Activated CD8-positive, alpha-beta memory T cell treated with anti-CD3 and anti-CD28 coated beads for 48 hours (primary cell): ENCODE results near the gene NT5DC1.

Experiments
- DNase-seq, 3 experiments: peaks; one replicate each; pipeline ENCODE4 v3.0.0-alpha.2; 2020; ENCODE audit warnings: low read depth in 2 of 3, low spot score in 2 of 3

NT5DC1 gene

DNA sequence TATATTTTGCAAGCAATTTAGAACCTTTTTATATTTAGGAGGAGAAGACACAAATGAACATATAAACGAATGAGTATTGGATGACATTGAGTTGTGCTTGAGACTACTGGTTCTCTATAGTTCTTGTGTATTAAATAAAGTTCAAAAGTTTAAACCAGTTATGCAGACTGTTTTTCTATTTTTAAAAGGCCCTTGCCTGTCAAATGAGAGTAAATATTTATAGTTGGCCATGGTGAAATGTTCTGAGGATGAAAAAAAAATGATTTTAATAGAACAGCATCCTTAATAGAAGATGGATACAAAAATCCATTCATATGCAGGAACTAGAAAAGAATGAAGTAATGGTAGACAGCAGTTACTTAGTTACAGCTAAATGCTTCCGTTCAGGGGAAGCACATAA lies 88.8 kb downstream of the NT5DC1 start:
- DNase-seq: no peak

DNA sequence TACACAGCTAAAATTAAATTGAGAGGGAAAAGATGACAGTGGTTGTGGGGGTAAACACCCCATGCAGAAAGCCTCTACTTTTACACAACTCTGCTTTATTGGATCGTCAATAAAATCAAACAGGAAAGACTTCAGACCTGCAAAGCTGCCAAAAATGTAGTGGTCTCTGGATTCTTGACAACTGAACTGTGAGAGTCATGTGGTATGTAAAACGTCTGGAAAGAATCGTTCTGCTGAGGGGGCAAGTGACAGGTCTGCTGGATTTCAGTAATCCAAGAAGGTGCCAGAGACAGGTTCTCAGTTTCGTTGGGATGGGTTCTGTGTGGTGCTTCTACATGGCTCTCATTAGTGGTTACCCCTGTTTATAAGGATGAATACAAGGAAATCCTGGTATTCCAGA lies 89.9 kb downstream of the NT5DC1 start:
- no peak for DNase-seq

DNA sequence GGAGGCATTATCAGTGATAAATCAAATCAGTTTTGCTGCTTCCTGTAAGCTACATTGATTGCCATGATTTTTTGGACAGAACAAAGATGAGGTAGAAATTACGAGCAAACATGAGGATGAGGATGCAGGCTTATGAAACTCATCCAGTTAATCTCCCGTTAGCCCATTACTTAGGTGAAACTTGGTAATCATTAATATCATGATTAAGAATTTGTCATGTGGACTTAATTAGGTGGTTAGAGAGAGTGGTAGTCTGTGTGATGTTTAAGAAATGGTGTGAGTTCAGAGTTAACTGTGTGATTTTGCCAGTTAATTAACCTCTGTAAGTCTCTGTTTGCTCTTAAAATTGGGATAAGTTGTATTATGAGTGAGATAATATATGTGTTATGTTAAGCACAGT lies 91.2 kb downstream of the NT5DC1 start:
- no peak for DNase-seq

DNA sequence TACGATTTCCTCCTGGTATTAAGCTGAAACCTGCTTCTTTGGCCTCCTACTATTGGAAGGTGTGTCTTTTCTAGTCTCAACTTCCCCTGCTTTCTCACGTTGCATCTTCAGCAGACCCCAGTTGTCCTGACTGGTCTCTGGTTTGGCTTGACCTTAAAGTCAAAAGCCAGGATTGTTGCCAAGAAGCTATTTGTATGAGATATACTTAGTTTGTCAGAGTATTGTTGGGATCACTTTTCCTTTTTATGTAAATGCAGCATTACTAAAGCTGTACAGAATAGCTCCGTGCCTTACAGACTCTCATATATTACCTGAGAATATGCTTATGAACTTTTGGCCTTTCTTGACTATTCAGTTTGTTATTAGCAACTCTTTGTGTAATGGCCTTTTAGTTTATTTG lies 92.1 kb downstream of the NT5DC1 start:
- no peak for DNase-seq

DNA sequence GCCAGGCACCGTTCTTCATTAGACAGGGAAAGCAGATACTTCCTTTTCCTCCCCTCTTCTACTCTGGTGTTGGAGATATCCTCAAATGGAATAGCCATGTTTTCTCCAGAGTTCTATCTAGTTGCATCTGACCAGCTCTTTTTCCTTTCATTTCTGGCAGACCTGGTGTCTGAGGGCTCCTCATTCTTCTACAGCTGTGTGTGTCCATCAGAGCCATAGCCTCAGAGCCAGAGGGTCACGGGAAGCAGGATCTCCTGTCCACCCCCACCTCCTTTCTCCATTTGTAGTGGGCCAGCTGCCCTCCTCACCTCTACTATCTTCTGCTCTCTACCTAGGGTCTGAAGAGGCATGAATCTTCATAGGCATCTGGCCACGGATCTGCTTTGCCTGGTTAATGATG lies 96.2 kb downstream of the NT5DC1 start:
- no peak for DNase-seq

DNA sequence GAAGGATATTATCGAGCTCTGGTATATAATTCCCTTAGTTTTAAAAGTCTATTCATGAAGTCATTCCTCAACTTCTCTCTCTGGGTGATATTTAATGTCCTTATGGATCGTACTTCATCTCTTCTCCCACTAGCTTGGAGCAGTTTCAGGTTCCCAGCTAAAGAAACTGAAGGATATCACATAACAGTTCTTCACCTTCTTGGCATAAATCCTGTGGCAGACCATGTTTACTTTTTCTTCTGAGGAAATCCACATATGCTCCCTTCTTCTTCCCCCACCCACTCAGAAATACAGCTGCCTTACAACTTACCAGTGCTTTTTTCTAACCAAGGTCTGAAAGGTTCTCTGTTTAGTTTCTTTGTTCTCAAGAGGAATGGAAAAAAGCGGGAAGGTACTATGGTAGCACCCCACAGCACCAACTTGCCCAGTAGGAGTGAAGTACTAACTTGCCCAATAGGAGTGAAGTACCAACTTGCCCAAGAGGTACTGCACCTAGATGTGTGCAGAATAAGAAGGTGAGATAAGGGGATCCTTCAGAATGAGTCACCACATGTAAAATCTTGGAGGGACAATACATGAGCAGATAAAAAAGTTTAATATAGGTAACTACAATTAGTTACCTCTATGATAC lies 100.1 kb downstream of the NT5DC1 start:
- DNase-seq: no peak

DNA sequence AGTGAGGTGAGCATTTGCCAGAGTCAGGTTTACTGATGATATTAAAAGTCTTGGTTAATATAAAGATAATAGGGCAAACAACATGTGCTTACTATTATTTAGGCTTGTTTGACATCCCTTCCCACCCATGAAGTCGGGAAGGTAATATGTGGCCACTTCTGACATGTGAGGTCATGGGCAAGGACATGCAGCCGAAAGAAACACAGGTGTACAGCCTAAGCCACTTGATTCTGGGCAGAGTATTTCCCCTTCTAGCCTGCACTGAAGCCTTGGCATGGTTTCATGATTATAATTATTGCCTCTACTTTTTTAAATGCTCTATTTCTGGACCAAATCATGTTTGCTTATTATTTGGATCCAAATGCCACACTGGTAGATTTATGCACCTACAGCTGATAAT lies 100.9 kb downstream of the NT5DC1 start:
- no peak for DNase-seq

DNA sequence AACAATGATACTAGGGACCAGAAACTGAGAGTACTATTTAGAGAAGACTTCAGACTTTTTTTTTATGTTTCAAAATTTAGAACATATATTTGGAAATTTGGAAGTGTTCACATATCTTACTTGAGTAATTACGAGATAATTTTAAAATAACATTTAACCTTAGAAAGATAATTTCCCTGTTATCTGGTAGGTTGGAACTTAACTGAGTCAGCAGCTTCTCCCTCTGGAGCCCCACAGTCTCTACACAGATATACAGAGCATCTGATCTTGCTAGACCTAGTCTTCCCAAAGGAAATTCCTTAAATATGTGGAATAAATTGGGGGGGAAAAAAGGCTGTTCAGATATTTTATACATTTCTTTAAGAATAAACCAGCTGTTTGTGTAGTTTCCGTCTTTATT lies 104.6 kb downstream of the NT5DC1 start:
- DNase-seq: no peak

DNA sequence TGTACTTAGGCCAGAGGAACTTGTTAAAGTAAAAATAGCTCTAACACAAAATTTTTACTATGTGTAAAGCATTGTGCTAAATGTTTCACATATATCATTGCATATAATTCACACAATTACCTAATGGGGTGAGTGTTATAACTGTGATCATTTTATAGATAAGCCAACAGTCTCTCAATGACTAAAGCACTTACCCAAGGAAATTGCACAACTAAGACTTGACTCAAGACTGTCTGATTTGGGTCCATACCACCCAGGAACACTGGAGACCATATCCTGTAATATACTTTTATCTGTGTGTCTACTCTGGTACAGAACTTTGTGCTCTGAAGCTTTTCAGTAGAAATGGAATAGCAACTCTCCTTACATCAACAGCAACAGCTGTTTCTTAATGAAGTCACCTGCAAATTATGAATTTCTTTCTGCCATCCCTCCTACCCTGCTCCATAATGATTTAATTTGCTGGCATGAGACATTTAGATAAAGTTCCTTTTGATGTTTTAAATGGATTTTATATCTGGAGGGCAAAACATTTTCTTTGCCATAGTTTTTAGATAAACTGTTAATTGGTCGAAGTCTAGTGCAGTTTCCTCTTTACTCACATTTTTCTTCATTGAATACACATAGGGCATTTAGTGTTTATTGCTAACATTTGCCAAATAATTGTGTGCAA lies 105.7 kb downstream of the NT5DC1 start:
- no peak for DNase-seq

DNA sequence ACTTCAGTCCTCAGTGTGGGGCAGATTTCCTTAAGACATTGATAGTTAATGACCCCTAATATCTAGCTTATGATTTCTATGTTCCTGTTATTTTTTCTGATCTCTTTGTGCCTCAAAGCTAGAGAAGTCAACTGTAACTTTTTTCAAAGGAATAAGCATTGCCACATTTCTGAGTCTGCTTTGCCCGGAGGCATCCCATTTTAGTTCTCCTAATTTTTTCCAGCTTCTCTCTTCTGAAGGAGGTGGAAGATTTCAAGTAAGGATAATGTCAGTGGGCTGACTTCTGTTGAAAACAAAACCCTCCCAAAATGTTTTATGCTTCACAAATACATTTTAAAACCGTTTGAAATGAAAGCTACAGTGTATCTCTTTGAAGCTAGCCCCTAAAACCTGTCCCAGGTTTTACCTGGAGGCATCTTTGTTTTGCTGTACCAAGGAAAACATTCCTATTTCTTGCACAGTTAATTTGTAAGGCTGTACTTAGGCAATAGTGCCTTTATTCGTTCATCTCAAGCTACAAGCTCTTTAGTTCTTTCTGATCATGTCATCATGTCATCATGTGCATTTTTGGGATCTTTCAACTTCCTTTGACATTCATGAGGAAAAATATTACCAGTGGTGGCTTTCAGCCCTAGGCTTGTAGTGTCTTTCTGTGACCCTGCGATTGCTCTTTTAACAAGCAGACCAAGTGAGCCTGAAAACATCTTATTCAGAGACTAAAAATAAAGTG lies 107.6 kb downstream of the NT5DC1 start:
- DNase-seq: no peak

DNA sequence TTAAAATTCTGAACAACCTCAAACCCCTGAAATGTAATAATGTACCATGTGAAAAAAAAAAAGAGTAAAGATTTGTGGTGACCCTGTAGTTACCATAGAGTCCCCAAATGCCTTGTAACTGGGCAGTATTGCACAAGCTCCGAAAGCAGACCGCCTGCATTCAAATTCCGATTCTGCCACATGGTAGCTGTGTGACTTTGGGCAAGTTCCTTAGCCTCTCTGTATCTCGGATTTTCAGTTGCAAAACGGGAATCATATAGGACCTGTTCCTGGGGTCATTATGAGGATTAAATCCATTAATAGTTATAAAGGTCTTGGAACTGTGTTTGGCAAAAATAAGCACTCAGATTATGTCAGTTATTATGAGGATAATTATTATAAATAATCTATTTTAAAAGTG lies 109.7 kb downstream of the NT5DC1 start:
- DNase-seq: no peak

DNA sequence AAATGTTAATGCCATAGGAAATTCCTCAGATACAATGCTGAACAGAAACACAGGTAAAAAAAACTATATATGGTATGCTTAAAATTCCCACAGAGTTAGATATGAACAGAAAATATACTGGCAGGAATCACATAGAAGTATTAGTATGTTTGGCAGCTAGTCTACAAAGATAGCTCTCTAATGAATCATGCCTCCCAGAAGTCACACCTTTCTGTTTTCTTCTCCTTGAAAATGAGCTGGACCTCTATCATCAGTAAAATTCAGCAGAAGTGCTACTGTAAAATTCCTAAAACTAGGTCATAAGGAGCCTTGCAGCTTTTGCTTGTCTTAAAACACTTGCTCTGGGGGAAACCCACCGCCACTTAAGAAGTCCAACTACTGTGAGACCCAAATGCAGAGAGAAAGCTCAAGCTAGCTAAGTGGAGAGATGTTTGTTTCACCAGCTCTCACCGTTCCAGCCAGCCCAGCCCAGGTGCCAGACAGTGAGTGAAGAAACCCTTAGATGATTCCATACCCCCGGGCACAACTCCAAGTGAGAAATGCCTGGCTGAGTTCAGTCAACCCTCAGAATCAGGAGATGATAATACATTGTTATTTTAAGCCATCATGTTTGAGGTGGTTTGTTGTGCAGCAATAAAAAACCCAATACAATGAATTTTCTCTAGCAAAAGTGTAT lies 110.2 kb downstream of the NT5DC1 start:
- no peak for DNase-seq

DNA sequence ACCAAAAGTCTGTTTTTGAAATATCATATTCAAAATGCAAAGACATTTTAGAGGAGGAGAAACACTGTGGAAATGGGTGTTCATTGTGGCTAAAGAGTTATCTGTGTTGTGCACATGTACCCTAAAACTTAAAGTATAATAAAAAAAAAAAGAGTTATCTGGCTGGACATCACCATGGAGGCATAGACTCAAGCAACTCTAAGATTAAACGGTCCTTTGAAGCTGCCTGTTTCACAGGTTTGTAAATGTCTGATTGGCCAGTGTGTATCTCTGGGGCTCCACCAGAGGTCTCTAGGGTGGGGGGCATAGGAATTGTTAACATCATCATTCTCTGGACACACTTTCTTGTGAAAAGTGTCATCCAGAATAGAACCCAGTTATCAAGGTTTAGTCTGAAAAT lies 114.0 kb downstream of the NT5DC1 start:
- no peak for DNase-seq

DNA sequence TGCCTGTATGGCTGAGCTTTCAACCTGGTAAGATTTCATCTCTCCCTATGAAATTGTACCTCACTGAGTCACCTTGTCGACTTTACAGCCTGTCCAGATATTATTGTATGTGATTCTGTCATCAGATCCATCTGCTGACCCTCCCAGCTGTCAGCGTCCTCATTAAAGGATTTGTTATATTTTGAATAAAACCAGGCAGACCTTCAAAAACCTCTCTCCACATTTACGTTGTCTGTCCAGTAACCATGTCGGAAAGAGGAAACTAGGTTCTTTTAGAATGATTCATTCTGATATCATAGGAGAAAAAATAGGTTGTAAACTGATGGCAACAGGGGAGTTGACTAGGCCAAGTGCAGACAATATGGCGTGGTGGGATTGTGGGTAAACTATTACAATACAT lies 114.8 kb downstream of the NT5DC1 start:
- DNase-seq: no peak

DNA sequence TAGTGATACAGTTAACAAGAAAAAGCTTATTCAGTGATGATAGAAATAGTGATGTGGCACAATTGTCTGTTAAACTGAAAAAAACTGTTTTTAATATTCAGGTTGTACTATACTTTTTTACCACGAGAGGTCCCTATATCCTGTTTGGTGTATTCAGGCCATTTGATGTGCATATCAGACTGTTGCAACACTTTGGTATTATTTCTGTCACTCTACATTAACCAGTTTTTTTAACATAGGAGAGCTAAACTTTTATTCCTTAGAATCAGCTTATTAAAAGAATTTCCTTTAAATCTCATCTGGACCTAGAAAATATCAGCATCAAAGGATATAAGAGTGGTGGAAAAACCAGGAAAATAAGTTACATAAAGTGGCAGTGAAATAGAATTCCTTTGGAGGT lies 116.4 kb downstream of the NT5DC1 start:
- DNase-seq: no peak

DNA sequence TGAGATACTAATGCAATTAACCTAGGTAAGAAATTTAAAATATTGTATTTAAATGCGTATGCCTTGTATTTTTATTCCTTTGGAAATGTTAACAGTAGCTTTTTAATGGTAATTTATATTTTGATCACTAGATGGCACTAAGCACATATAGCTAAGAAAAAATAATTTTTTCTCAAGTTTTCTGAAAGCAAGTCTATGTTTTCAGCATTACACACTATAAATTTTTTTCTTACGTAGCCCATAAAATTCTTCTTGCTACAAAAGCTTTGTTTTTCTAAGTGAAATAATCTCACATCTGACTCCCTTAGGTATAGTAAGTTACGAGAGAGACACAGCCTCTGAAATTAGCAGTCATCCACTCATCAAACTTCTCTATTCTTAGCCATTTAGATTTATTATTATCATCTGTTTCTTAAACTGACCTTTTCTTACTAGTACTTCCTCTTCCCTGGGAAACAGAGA lies 117.5 kb downstream of the NT5DC1 start:
- no peak for DNase-seq

DNA sequence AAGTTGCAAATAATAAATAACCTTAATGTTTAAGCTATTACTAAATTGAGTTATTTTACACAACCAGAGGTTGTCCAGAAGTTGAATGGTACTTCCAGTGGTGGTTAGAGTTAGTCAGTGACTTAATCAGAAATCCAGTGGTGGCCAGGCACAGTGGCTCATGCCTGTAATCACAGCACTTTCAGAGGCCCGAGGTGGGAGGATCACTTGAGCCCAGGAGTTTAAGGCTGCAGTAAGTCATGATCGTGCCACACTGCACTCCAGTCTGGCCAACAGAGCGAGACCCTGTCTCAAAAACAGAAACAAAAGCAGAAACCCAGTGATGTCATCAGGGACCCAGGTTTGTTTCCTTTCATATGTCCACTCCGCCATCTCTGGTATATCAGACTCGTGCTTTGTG lies 118.2 kb downstream of the NT5DC1 start:
- no peak for DNase-seq

DNA sequence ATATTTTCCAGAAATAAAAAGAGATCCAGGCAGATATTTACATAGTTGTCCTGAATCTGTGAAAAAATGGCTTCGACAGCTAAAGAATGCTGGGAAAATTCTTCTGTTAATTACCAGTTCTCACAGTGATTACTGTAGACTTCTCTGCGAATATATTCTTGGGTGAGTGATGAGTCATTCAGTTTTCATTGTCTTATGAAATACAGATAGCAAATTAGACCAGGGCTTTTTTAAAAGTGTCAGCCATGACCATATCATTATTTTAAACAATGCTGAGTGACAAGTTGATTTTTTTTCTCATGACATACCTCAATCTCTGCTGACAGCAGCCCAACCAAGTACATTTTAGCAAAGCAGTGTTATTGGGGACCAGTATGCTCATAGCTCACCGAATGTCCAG lies 120.4 kb downstream of the NT5DC1 start:
- no peak for DNase-seq

DNA sequence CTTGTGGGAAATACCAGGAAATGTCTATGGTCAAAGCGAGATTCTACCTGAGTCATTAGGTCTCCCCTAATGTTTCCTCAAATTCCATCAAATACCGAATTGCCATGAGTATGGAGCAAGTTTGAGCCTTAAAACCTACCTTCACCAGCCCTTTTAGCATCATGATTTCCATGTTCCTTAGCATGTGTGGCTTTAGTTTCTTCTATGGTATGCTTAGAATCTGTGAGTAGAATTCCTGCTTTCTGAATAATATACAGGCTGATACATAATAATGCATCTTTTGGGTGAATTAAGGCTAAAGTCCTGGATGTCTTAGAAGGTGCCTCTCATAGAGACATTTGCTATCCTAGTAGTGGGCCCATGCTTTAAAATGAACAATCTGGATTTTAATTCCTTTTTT lies 121.3 kb downstream of the NT5DC1 start:
- no peak for DNase-seq

DNA sequence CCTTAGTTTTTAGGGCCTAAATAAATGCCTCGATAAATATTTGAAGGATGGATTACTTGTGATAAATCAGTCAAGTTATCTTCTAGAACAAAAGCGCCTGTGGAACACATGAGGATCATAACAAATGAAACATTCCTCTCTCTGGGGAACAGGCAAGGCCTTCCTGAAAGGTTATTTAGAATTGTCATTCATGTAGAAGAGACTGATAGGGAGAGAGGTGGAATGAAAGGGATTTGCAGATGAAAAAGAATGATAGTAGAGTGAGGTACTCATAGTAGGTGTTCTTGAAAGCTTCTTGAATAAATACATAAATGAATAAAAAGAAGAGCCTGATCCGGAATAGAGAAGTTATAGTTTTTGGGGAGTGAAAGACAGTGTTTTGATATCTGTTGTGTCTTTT lies 122.7 kb downstream of the NT5DC1 start:
- no peak for DNase-seq

DNA sequence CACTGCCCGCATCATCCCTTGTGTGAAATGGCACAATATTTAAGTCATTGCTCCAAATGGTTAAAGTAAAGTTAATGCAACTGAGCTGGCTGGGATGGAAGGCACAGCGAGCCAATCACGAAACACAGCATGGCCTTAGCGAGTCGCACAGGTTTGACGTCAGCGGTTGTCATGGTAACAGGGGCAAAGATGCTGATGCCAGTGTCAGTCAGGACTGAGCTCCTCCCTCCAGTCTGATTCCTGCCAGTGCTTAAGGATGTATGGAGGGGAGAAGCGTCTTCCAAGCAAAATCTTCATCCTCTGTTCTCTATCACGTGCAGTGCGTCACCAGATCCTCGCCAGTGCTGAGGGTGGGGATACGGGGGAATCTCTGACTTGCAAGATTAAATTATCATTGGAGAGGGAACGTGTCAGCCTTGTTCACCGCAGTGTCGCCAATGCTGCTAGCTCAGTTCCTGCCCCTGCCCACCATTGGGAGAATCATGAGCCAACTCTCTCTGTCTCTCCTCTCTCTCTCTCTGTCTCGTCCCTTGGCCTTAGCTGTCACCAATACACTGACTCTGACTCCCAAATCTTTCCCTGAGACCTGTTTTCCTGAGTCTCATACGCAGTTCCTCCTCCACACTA lies 128.7 kb downstream of the NT5DC1 start:
- no peak for DNase-seq

DNA sequence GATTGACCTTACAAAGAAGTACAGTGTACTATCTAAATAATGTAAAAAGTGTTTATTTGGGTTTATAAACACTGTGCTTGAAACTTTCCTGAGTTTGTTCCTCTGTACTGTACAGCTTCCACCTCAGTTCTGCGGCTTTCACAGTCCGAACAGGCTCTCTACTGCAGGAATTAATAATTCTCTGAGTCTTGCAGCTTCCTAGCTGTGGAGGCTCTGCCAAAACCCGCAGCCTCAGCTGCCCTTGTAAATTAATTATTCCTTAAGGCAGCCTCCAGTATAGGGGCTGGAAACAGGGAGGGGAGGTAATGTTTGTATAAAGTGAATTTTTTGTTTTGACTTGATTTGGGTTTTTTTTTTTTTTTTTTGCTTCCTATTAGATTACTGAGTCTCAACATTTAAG lies 134.0 kb downstream of the NT5DC1 start:
- DNase-seq: no peak
